GM12891 (cell line): ENCODE measurements around the gene PSMB3.

Experiments used
- POLR2A ChIP-seq: IDR thresholded peaks from 2 replicates; pipeline ENCODE4 v1.6.1; 2011; ENCODE audit warnings: low read depth, low read length, control low read depth
- POLR2AphosphoS5 ChIP-seq: IDR thresholded peaks from 2 replicates; pipeline ENCODE4 v1.6.1; 2011; ENCODE audit warnings: low read depth, low read length, control low read depth
- SPI1 ChIP-seq: IDR thresholded peaks from 2 replicates; pipeline ENCODE4 v1.6.1; 2011; ENCODE audit warnings: low read depth, low read length, control low read depth
- TAF1 ChIP-seq: IDR thresholded peaks from 2 replicates; pipeline ENCODE4 v1.6.1; 2011; ENCODE audit warnings: low read depth, low read length, control low read depth

GRCh38 chr17:38746004-38746848 is 6.3 kb upstream of the PSMB3 start:
- TF ChIP-seq POLR2AphosphoS5 (no peak), POLR2A (no peak), TAF1 (no peak), SPI1 (no peak)
